Suprapubic skin (tissue), 3 donors: Measurements from ENCODE around the gene LPCAT1.

Experiments
- POLR2AphosphoS5 ChIP-seq, 3 donors: sonication (generic); formaldehyde crosslinking; IDR thresholded peaks; one replicate each; pipeline ENCODE4 v1.6.1; 2017; ENCODE audit warnings: antibody characterized with exemption in 3 of 3
- TF ChIP-seq, protein P1 (sequence below), 2 donors: fragments of 200-600 bp in 1 of 2; fragments of 450-650 bp in 1 of 2; sonication (generic) in 1 of 2; IDR thresholded peaks; one replicate each; pipeline ENCODE4 v1.5.1; 2016 to 2019; ENCODE audit warnings: antibody characterized with exemption in 2 of 2, mild to moderate bottlenecking in 1 of 2, moderate library complexity in 1 of 2

DNA sequence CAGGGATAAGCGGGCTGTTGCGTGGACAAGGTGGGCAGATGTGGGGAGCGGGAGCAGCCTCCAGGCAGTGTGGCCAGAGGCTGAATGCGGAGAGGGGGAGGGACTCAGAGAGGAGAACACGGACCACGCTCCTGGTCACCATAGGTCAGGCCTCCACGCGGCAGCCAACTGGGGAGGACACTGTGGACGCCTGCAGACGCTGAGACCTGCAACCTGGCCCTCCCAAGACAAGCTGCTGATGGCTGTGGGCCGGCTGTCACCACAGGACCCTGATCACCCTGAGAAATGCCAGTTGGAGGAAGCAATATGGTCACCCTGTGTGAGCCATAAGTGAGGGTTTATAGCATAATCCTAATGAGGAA, 16.8 kb downstream of the LPCAT1 start:
- TF ChIP-seq, protein P1, sequence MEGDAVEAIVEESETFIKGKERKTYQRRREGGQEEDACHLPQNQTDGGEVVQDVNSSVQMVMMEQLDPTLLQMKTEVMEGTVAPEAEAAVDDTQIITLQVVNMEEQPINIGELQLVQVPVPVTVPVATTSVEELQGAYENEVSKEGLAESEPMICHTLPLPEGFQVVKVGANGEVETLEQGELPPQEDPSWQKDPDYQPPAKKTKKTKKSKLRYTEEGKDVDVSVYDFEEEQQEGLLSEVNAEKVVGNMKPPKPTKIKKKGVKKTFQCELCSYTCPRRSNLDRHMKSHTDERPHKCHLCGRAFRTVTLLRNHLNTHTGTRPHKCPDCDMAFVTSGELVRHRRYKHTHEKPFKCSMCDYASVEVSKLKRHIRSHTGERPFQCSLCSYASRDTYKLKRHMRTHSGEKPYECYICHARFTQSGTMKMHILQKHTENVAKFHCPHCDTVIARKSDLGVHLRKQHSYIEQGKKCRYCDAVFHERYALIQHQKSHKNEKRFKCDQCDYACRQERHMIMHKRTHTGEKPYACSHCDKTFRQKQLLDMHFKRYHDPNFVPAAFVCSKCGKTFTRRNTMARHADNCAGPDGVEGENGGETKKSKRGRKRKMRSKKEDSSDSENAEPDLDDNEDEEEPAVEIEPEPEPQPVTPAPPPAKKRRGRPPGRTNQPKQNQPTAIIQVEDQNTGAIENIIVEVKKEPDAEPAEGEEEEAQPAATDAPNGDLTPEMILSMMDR (IDR thresholded peaks at IDR 0.05), result no peak
- TF ChIP-seq POLR2AphosphoS5 (IDR thresholded peaks at IDR 0.05), result no peak
